ENCODE data around the gene PTPN3.
"Not testable (repeated sequence)": the region's sequence is repeated elsewhere in the genome, so short reads cannot be mapped to it uniquely, and the experiment has no call there.

Gene PTPN3

DNA sequence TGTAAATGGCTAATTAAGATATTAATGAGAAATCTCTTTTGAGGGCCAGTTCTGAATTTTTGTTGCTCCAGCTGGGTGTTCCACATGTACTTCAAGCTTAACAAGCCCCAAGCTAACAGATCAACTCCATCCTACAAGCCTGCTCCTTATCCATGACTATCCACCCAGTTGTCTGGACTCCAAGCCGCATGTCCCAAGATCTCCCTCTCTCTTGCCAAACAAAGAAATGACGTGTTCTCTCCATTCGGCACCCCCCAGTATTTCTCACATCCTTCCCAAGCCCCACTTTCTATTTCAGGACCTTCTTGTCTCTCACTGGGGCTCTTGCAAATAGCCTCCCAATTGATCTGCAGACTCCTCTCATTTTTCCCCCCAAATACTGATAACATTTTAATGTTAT is 15.8 kb upstream of the PTPN3 start:
- no peak for DNase-seq (ENCODE audit: low read depth)
- TF ChIP-seq, protein P1, sequence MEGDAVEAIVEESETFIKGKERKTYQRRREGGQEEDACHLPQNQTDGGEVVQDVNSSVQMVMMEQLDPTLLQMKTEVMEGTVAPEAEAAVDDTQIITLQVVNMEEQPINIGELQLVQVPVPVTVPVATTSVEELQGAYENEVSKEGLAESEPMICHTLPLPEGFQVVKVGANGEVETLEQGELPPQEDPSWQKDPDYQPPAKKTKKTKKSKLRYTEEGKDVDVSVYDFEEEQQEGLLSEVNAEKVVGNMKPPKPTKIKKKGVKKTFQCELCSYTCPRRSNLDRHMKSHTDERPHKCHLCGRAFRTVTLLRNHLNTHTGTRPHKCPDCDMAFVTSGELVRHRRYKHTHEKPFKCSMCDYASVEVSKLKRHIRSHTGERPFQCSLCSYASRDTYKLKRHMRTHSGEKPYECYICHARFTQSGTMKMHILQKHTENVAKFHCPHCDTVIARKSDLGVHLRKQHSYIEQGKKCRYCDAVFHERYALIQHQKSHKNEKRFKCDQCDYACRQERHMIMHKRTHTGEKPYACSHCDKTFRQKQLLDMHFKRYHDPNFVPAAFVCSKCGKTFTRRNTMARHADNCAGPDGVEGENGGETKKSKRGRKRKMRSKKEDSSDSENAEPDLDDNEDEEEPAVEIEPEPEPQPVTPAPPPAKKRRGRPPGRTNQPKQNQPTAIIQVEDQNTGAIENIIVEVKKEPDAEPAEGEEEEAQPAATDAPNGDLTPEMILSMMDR (conservative IDR thresholded peaks at IDR 0.05; ENCODE audit: low read depth, low read length) = no peak
- no peak overlapping the region for H3K4me3 ChIP-seq (ENCODE audit: low read depth, low read length)

DNA sequence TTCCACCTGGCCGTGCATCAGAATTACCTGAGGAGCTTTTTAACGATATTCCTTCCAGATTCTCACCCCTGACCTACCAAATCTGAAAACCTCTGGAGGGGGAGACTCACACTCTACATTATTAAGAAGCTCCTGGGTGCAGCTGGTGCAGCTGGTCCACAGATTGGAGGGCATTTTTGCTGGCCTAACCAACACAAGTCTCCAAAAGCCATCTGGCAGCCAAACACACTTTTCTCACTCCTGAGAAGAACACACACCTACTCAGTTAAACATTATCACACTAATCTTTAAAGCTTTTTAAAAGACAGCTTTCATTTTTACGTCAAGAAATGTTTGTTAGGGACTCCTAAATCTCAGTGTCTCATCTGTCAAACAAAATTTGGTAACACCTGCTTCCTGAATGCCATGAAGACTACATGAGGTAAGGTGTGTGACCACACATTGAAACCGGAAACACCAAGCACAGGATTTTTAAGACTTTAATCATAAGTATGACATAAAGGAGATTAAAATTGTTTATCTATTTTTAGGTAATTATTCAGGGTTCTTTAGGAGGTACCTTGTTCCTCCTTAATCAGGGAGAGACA is 14.2 kb upstream of the PTPN3 start:
- DNase-seq (ENCODE audit: low read depth) = no peak
- H3K4me3 ChIP-seq (ENCODE audit: low read depth, low read length) = no peak overlapping the region
- TF ChIP-seq, protein P1 (conservative IDR thresholded peaks at IDR 0.05; ENCODE audit: low read depth, low read length) = no peak

DNA sequence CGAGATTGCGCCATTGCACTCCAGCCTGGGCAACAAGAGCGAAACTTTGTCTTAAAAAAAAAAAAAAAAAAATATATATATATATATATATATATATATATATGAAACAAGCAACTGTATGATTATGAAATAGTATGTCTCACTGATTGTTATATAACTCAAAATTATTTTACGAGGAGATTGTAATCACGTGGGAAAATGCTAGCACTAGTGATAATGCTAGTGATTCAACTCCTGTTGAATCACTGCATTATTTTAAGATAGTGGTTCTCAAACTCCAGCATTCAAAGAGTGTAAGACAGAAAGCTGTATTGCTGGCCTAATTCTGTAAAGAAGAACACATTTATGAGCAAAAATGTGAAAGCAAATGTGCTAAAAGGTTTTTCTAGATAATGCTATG is 12.4 kb upstream of the PTPN3 start:
- TF ChIP-seq, protein P1 (conservative IDR thresholded peaks at IDR 0.05; ENCODE audit: low read depth, low read length) = no peak
- DNase-seq (ENCODE audit: low read depth) = no peak

DNA sequence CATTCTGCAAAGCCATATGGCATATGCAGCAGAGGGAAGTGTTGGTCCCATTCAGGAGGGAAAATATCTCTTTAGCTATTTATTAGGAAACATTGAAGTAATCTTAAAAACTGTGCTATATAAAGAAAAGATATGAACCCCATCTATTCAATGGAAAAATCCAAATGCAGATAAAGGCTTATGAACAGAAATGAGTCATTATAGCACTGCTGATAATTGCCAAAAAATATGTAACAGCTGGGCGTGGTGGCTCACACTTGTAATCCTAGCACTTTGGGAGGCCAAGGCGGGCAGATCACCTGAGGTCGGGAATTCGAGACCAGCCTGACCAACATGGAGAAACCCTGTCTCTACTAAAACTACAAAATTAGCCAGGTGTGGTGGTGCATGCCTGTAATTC is 11.9 kb upstream of the PTPN3 start:
- not testable (repeated sequence) for DNase-seq (ENCODE audit: low read depth); H3K4me3 ChIP-seq (ENCODE audit: low read depth, low read length)

More for the DNA sequence above, 12.4 kb upstream of the PTPN3 start:
- H3K4me3 ChIP-seq (ENCODE audit: low read depth, low read length) = no peak overlapping the region

DNA sequence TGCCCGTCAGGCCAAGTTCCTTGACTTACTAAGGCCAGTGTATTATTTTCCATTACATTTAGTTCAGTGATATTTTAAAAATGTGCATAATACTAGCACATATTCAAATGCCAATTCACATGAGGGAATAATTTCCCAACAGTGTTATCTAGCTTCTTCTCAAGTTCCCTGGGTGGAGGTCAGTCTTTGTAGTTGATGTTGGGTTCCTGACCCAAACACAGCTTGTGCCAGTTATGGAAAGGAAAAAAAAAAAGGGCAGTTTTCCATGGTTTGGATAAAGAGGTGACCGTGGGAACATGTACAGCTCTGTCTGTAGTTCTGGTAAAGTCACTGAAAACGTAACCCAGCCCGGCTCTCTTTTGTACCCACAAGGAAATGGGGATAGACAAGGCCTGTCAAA is 11.5 kb upstream of the PTPN3 start:
- DNase-seq (ENCODE audit: low read depth) = no peak
- TF ChIP-seq, protein P1 (conservative IDR thresholded peaks at IDR 0.05; ENCODE audit: low read depth, low read length) = no peak
- H3K4me3 ChIP-seq (ENCODE audit: low read depth, low read length) = no peak overlapping the region

DNA sequence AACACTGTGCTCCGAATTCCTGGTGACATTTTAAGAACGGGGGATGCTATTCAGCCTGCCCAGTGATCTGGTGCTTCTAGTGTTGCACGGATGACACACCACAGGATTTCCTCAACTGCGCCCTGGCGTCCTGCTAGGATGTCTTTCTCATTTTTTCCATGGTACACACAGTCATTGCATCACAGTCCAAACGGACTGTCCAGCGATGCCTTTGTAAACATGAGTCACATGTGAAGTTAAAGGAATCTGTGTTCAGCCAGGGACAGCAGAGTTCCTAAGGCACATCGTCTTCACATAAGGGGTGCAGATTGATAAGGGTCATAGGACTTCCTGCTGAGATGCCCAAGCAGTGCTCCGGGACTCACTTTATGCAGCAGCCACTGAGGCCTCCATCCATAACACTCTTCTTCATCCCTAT is 9.3 kb upstream of the PTPN3 start:
- peak; percentile 93 for DNase-seq (ENCODE audit: low read depth)
- TF ChIP-seq, protein P1 (conservative IDR thresholded peaks at IDR 0.05; ENCODE audit: low read depth, low read length) = no peak
- no peak overlapping the region for H3K4me3 ChIP-seq (ENCODE audit: low read depth, low read length)

DNA sequence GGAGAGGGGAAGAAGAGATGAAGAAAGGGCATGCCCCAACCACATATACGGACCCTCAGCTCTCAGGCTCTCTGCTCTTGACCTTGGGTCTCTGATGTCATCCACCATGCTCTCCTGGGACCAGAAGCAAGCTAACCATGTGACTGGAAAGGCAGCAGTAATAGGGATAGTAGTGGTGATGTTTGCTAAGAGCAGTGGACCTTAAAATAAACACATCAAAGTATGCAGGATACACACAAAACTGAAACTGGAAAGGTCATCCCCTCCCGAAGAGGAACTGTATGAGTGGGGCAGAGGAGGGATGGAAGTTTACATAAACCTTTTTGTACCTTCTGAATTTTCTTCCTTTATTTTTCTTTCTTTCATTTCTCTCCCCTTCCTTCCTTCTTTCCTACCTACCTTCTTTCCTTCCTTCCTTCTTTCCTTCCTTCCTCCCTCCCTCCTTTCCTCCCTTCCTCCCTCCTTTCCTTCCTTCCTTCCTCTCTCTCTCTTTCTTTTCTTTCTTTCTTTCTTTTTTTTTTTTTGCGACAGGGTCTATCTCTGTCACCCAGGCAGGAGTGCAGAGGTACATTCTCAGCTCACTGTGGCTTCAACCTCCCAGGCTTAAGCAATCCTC is 8.1 kb upstream of the PTPN3 start:
- TF ChIP-seq, protein P1 (conservative IDR thresholded peaks at IDR 0.05; ENCODE audit: low read depth, low read length) = no peak
- peak; percentile 32 for DNase-seq (ENCODE audit: low read depth)
- H3K4me3 ChIP-seq (ENCODE audit: low read depth, low read length) = no peak overlapping the region

All from choroid plexus epithelial cell (primary cell).